Hepatocyte (in vitro differentiated cells): Measurements from ENCODE around the gene RASD2. TPM values are rescaled to one million over a fixed set of nuclear protein-coding genes. Genes with fewer than 3 reads are reported as not detected.

Experiments used
- DNase-seq: peaks from one replicate; pipeline ENCODE4 v3.0.0-alpha.2; 2016; ENCODE audit warnings: low spot score
- H2AFZ ChIP-seq: fragments of 200-600 bp; sonication (generic); 2 replicates; pipeline ENCODE4 v1.6.0; 2016; ENCODE audit warnings: antibody characterized with exemption, mild to moderate bottlenecking
- H3K27ac ChIP-seq: fragments of 200-600 bp; sonication (generic); 2 replicates; pipeline ENCODE4 v1.5.1; 2016; ENCODE audit warnings: mild to moderate bottlenecking
- H3K27me3 ChIP-seq: fragments of 200-600 bp; sonication (generic); 2 replicates; pipeline ENCODE4 v1.6.1; 2016
- H3K36me3 ChIP-seq: fragments of 200-600 bp; sonication (generic); replicated peaks from 2 replicates; pipeline ENCODE4 v1.5.1; 2016; ENCODE audit warnings: low read depth; ENCODE audit not compliant: insufficient read depth
- H3K4me1 ChIP-seq: fragments of 200-600 bp; sonication (generic); 2 replicates; pipeline ENCODE4 v1.5.1; 2016; ENCODE audit warnings: mild to moderate bottlenecking, moderate library complexity; ENCODE audit not compliant: insufficient read depth
- H3K4me2 ChIP-seq: fragments of 200-600 bp; sonication (generic); 2 replicates; pipeline ENCODE4 v1.6.0; 2016
- H3K4me3 ChIP-seq: fragments of 200-600 bp; sonication (generic); 2 replicates; pipeline ENCODE4 v1.5.1; 2016; ENCODE audit warnings: mild to moderate bottlenecking
- H3K79me2 ChIP-seq: fragments of 200-600 bp; sonication (generic); 2 replicates; pipeline ENCODE4 v1.6.0; 2017; ENCODE audit warnings: mild to moderate bottlenecking
- H3K9me2 ChIP-seq: fragments of 200-600 bp; sonication (generic); replicated peaks from 2 replicates; pipeline ENCODE4 v1.6.0; 2017; ENCODE audit warnings: mild to moderate bottlenecking; ENCODE audit not compliant: insufficient read depth
- H3K9me3 ChIP-seq: fragments of 200-600 bp; sonication (generic); 2 replicates; pipeline ENCODE4 v1.5.1; 2016; ENCODE audit warnings: low read depth, mild to moderate bottlenecking
- H4K20me1 ChIP-seq: fragments of 200-600 bp; sonication (generic); 2 replicates; pipeline ENCODE4 v1.6.0; 2016; ENCODE audit warnings: mild to moderate bottlenecking; ENCODE audit not compliant: insufficient read depth, poor library complexity, severe bottlenecking
- EZH2 ChIP-seq: fragments of 200-600 bp; sonication (generic); IDR thresholded peaks from 2 replicates; pipeline ENCODE4 v1.6.1; 2016; ENCODE audit warnings: antibody characterized with exemption, mild to moderate bottlenecking, borderline replicate concordance
- EZH2phosphoT487 ChIP-seq: fragments of 200-600 bp; sonication (generic); IDR thresholded peaks from one replicate; pipeline ENCODE4 v1.6.1; 2018; ENCODE audit warnings: antibody characterized with exemption, mild to moderate bottlenecking, low read depth, moderate library complexity; ENCODE audit not compliant: unreplicated experiment, severe bottlenecking
- WGBS: methylation state at CpG from one replicate; pipeline ENCODE4 v1.1.6; 2016; ENCODE audit warnings: low lambda C conversion rate; ENCODE audit errors: missing lambda C conversion rate; 5-methylcytosine and 5-hydroxymethylcytosine counted together
- polyA plus RNA-seq: library from polyadenylated mRNA; unstranded; fragments of >200 nt; fragmentation: Nextera tagmentation; extraction: Ambion mirVana; gene quantifications from 2 replicates; pipeline ENCODE4 v1.2.1, GENCODE V29; 2016
- total RNA-seq: library from RNA; depleted of rRNA; stranded (reverse); fragments of >200 nt; gene quantifications from 2 replicates; pipeline ENCODE4 v1.2.3, GENCODE V29; 2014
- TF ChIP-seq, protein P1 (sequence below): fragments of 200-600 bp; sonication (generic); IDR thresholded peaks from 2 replicates; pipeline ENCODE4 v1.5.1; 2016; ENCODE audit warnings: antibody characterized with exemption, mild to moderate bottlenecking; ENCODE audit not compliant: poor library complexity

RASD2 gene
- total and polyA plus RNA-seq, 2 experiments from 2014 or later, result 1.3 to 12.7 TPM

DNA sequence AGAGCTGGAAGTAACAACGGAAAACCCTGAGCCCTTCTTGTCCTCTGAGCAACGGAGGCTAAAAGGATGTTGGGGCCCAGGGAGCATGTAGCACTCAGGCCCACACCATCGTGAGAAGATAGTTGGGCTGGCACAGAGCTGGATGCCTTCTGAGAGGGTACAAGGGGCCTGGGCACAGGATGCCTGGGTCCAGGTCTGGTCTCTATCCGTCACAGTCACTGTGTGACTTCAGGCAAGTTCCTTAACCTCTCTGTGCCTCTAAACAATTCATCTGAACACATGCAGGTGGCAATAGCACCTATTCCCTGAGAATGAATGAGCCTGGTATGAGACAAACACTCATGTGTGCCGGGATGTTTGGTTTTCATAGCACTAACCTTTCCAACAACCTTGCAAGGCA, 47.3 kb downstream of the RASD2 start:
- Histone ChIP-seq H2AFZ (no peak overlapping the region), H3K9me3 (no peaks in the 10 kb centered on the region), H3K4me3 (no peak overlapping the region), H3K27me3 (no peaks in the 10 kb centered on the region), H3K4me2 (no peak overlapping the region), H4K20me1 (no peaks in the 10 kb centered on the region), H3K36me3 (no peaks in the 10 kb centered on the region), H3K9me2 (no peaks in the 10 kb centered on the region), H3K79me2 (no peaks in the 10 kb centered on the region), H3K27ac (no peak overlapping the region), H3K4me1 (no peaks in the 10 kb centered on the region)
- WGBS, result 87% methylated on average over 5 of the region's 5 CpGs
- DNase-seq, result no peak
- TF ChIP-seq EZH2 (no peak), EZH2phosphoT487 (no peak)
- TF ChIP-seq, protein P1, sequence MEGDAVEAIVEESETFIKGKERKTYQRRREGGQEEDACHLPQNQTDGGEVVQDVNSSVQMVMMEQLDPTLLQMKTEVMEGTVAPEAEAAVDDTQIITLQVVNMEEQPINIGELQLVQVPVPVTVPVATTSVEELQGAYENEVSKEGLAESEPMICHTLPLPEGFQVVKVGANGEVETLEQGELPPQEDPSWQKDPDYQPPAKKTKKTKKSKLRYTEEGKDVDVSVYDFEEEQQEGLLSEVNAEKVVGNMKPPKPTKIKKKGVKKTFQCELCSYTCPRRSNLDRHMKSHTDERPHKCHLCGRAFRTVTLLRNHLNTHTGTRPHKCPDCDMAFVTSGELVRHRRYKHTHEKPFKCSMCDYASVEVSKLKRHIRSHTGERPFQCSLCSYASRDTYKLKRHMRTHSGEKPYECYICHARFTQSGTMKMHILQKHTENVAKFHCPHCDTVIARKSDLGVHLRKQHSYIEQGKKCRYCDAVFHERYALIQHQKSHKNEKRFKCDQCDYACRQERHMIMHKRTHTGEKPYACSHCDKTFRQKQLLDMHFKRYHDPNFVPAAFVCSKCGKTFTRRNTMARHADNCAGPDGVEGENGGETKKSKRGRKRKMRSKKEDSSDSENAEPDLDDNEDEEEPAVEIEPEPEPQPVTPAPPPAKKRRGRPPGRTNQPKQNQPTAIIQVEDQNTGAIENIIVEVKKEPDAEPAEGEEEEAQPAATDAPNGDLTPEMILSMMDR, result no peak

DNA sequence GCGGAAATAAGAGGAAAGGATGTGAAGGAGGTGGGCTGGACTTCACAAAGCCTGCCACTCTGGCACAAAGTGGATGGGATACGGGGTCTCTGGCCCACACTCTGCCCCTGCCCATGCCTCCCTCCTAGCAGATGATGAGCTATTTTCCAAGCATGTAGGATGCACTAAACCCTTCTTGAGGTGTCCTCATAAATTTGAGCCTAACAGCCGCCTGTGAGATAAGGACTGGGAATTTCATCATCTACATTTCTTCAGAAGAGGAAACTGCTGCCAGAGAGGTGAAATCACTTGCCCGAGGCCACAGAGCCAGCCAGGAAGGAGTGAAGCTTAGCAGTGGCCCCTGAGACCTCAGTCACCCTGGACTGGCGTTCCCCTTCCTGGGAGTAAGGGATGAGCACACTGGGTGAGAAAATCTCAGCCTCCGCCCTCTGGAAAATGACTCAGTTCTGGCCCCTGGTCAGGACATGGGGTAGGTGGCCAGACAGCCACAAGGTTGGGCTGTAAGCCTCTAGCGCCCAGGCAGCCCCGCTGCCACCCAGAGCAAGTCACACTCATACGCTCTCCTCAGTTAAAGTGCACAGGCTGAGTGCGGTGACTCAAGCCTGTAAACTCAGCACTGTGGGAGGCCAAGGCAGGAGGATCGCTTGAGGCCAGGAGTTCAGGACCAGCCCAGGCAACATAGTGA, 48.6 kb downstream of the RASD2 start:
- H3K4me1 ChIP-seq, result no peaks in the 10 kb centered on the region
- peak; percentile 71 for DNase-seq
- TF ChIP-seq EZH2 (no peak), EZH2phosphoT487 (no peak)
- TF ChIP-seq, protein P1, result no peak
- no peaks in the 10 kb centered on the region for H3K36me3 ChIP-seq
- peak overlapping the region; percentile 22 for H3K27ac ChIP-seq
- H3K4me3 ChIP-seq, result no peak overlapping the region
- H2AFZ ChIP-seq, result no peak overlapping the region
- no peak overlapping the region for H3K4me2 ChIP-seq
- no peaks in the 10 kb centered on the region for H3K9me3 ChIP-seq
- no peaks in the 10 kb centered on the region for H3K9me2 ChIP-seq
- 66% methylated on average over 11 of the region's 11 CpGs for WGBS
- no peaks in the 10 kb centered on the region for H3K27me3 ChIP-seq
- H3K79me2 ChIP-seq, result no peaks in the 10 kb centered on the region
- no peaks in the 10 kb centered on the region for H4K20me1 ChIP-seq

DNA sequence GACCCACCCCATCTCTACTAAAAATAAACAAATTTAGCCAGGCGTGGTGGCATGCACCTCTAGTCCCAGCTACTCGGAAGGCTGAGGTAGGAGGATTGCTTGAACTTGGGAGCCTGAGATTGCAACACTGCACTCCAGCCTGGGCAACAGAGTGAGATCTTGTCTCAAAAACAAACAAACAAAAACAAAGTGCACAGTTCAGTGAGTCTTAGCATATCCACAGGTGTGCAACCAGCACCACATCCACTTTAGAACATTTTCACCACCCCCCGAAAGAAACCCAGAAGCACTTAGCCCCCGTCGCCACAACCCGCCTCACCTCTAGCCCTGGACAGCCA, 49.1 kb downstream of the RASD2 start:
- no peaks in the 10 kb centered on the region for H3K9me2 ChIP-seq
- no peak for DNase-seq
- H3K79me2 ChIP-seq, result no peaks in the 10 kb centered on the region
- no peaks in the 10 kb centered on the region for H3K4me1 ChIP-seq
- H3K27me3 ChIP-seq, result no peaks in the 10 kb centered on the region
- H3K9me3 ChIP-seq, result no peaks in the 10 kb centered on the region
- WGBS, result 89% methylated on average over 6 of the region's 6 CpGs
- no peak for TF ChIP-seq EZH2phosphoT487
- TF ChIP-seq, protein P1, result no peak
- TF ChIP-seq EZH2, result no peak
- no peak overlapping the region for H3K4me2 ChIP-seq
- no peaks in the 10 kb centered on the region for H4K20me1 ChIP-seq
- H3K36me3 ChIP-seq, result no peaks in the 10 kb centered on the region
- peak overlapping the region; percentile 22 for H3K27ac ChIP-seq
- no peak overlapping the region for H3K4me3 ChIP-seq
- H2AFZ ChIP-seq, result no peak overlapping the region
